CD4-positive, alpha-beta T cell (primary cell): ENCODE data around the gene NPR2. TPM values are rescaled to one million over a fixed set of nuclear protein-coding genes. Genes with fewer than 3 reads are reported as not detected.

ENCODE experiments used
- ATAC-seq: fragments of 200-7000 bp; cut with Tn5 transposase; one replicate; pipeline ENCODE4 v1.10.0; 2022; ENCODE audit warnings: mild to moderate bottlenecking; ENCODE audit not compliant: poor library complexity
- CTCF ChIA-PET: fragments of 350-600 bp; sonication (Branson Sonifier 250); formaldehyde crosslinking; loops from one replicate; lab custom pipeline; 2021; ENCODE audit warnings: antibody characterized with exemption, inconsistent platforms; lab: Charles Lee
- POLR2A ChIA-PET: fragments of 350-600 bp; sonication (Branson Sonifier 250); formaldehyde crosslinking; loops from one replicate; lab custom pipeline; 2021; ENCODE audit warnings: antibody characterized with exemption, inconsistent platforms; lab: Charles Lee
- DNase-seq, 14 experiments: peaks; one replicate each; pipeline ENCODE4 v3.0.0-alpha.2; 2013 to 2020; ENCODE audit warnings: mixed read lengths in 2 of 14
- H3K27ac ChIP-seq, 2 donors: one replicate each; pipeline versions ENCODE4 v1.5.1 to v1.7.0; 2013; ENCODE audit warnings: low read length in 2 of 2, low read depth in 1 of 2, mild to moderate bottlenecking in 1 of 2
- H3K27me3 ChIP-seq, 2 experiments: 1 replicate in 1 of 2; 2 replicates in 1 of 2; pipeline versions ENCODE4 v1.6.1 to v1.7.0; 2013; ENCODE audit warnings: low read length in 2 of 2, control low read depth in 1 of 2, mild to moderate bottlenecking in 1 of 2, moderate library complexity in 1 of 2; ENCODE audit not compliant: insufficient read depth in 2 of 2, control insufficient read depth in 1 of 2
- H3K36me3 ChIP-seq: one replicate; pipeline ENCODE4 v1.6.1; 2013; ENCODE audit warnings: low read length, control low read depth; ENCODE audit not compliant: insufficient read depth
- H3K4me1 ChIP-seq: one replicate; pipeline ENCODE4 v1.6.1; 2013; ENCODE audit warnings: low read length, control low read depth; ENCODE audit not compliant: insufficient read depth
- H3K4me3 ChIP-seq: one replicate; pipeline ENCODE4 v1.5.1; 2013; ENCODE audit warnings: mild to moderate bottlenecking, low read length, moderate library complexity
- H3K9me3 ChIP-seq, 2 experiments: 1 replicate in 1 of 2; 2 replicates in 1 of 2; pipeline versions ENCODE4 v1.6.1 to v1.7.0; 2013; ENCODE audit warnings: low read length in 2 of 2, mild to moderate bottlenecking in 2 of 2, control low read depth in 1 of 2, moderate library complexity in 1 of 2; ENCODE audit not compliant: control insufficient read depth in 1 of 2, insufficient read depth in 1 of 2
- H3K27ac Mint-ChIP-seq: one replicate; pipeline ENCODE4 v1.8.0; 2020; ENCODE audit warnings: mixed read lengths
- H3K27me3 Mint-ChIP-seq: one replicate; pipeline ENCODE4 v1.8.0; 2021; ENCODE audit warnings: mixed read lengths
- H3K36me3 Mint-ChIP-seq: one replicate; pipeline ENCODE4 v1.8.0; 2021; ENCODE audit warnings: low read depth, mixed read lengths
- H3K4me1 Mint-ChIP-seq: one replicate; pipeline ENCODE4 v1.8.0; 2021; ENCODE audit warnings: low read depth, mixed read lengths
- H3K4me3 Mint-ChIP-seq: one replicate; pipeline ENCODE4 v1.8.0; 2020; ENCODE audit warnings: mild to moderate bottlenecking, mixed read lengths
- H3K9me3 Mint-ChIP-seq: one replicate; pipeline ENCODE4 v1.8.0; 2020; ENCODE audit warnings: mixed read lengths
- intact Hi-C, 2 experiments: fragments of 100-400 bp; cut with DNase I in 1 of 2; cut with micrococcal nuclease in 1 of 2; formaldehyde crosslinking; loops; one replicate each; pipeline versions ENCODE4 v1.15.1 to v1.9.0; 2023 to 2025; cut with DNase I, micrococcal nuclease
- total RNA-seq, 174 experiments: library from RNA in 2 of 174; stranded (reverse) in 2 of 174; gene quantifications; one replicate each; pipeline ENCODE4 v1.2.3 and lab custom pipeline; 2021 to 2026
- TF ChIP-seq, protein P1 (sequence below): fragments of 200-600 bp; IDR thresholded peaks from one replicate; pipeline ENCODE4 v1.8.0; 2022; ENCODE audit warnings: antibody characterized with exemption, mild to moderate bottlenecking

Gene NPR2
- total RNA-seq, 2 experiments from 2014 or later, result 1.2 to 4.2 TPM

DNA sequence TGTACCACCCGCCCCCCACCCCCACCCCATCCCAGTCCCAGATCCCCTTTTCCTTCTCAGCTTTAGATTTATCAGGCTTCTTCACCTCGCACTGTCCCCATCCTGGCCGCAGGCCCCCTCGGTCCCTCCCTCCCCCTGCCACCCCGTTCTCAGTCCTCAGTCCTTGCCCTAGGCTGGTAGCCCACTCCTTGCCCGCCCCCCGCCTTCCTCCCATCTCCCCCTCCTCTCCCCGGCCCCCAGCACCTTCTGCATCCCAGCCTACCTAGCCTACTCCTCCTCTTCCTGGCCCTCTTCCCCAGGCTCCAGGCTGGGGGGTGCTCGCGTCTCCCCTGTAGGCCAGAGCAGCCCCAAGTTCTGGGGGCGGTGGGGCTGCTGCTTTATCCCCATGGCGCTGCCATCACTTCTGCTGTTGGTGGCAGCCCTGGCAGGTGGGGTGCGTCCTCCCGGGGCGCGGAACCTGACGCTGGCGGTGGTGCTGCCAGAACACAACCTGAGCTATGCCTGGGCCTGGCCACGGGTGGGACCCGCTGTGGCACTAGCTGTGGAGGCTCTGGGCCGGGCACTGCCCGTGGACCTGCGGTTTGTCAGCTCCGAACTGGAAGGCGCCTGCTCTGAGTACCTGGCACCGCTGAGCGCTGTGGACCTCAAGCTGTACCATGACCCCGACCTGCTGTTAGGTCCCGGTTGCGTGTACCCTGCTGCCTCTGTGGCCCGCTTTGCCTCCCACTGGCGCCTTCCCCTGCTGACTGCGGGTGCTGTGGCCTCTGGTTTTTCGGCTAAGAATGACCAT is 828 bp downstream of the NPR2 start:
- Histone ChIP-seq H3K4me1 (peaks cover 5% of the 10 kb centered on the region), H3K27ac (no peak overlapping the region), H3K36me3 (peaks cover 21% of the 10 kb centered on the region), H3K27me3 (no peaks in the 10 kb centered on the region), H3K9me3 (no peaks in the 10 kb centered on the region), H3K4me3 (no peak overlapping the region)
- ChIA-PET CTCF (interaction anchor here (1.6 kb wide), 1 partner anchor 90 kb away, joined by 5 read pairs; no protein-coding TSS in a partner anchor), POLR2A (no interaction called here)
- intact Hi-C loops, result loop anchor here in 1 of 2 experiments (5.0 kb wide), 1 partner anchor 230 kb away; no protein-coding TSS in a partner anchor
- Mint-ChIP-seq H3K4me1 (peaks cover 7% of the 10 kb centered on the region), H3K4me3 (no peak overlapping the region), H3K27me3 (no peaks in the 10 kb centered on the region), H3K9me3 (no peaks in the 10 kb centered on the region), H3K27ac (no peak overlapping the region), H3K36me3 (peaks cover 29% of the 10 kb centered on the region)
- TF ChIP-seq, protein P1, sequence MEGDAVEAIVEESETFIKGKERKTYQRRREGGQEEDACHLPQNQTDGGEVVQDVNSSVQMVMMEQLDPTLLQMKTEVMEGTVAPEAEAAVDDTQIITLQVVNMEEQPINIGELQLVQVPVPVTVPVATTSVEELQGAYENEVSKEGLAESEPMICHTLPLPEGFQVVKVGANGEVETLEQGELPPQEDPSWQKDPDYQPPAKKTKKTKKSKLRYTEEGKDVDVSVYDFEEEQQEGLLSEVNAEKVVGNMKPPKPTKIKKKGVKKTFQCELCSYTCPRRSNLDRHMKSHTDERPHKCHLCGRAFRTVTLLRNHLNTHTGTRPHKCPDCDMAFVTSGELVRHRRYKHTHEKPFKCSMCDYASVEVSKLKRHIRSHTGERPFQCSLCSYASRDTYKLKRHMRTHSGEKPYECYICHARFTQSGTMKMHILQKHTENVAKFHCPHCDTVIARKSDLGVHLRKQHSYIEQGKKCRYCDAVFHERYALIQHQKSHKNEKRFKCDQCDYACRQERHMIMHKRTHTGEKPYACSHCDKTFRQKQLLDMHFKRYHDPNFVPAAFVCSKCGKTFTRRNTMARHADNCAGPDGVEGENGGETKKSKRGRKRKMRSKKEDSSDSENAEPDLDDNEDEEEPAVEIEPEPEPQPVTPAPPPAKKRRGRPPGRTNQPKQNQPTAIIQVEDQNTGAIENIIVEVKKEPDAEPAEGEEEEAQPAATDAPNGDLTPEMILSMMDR, result no peak
- DNase-seq (no peak), ATAC-seq (no peak)

DNA sequence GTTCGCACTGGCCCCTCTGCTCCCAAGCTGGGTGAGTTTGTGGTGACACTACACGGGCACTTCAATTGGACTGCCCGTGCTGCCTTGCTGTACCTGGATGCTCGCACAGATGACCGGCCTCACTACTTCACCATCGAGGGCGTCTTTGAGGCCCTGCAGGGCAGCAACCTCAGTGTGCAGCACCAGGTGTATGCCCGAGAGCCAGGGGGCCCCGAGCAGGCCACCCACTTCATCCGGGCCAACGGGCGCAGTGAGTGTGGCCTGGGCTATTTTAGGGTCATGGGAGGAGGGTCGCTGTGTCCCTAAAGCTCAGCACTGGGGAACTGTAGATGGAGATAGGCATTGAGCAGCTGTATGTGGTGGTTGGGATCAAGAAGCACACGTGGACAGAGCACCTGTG is 1.4 kb downstream of the NPR2 start:
- H3K27ac ChIP-seq, result no peak overlapping the region
- H3K4me3 Mint-ChIP-seq, result no peak overlapping the region
- intact Hi-C loops, result loop anchor here in 1 of 2 experiments (5.0 kb wide), 1 partner anchor 229 kb away; no protein-coding TSS in a partner anchor
- H3K4me3 ChIP-seq, result no peak overlapping the region
- H3K27me3 Mint-ChIP-seq, result no peaks in the 10 kb centered on the region
- ATAC-seq, result no peak
- peaks cover 23% of the 10 kb centered on the region for H3K36me3 Mint-ChIP-seq
- H3K27me3 ChIP-seq, result no peaks in the 10 kb centered on the region
- peaks cover 25% of the 10 kb centered on the region for H3K36me3 ChIP-seq
- H3K9me3 Mint-ChIP-seq, result no peaks in the 10 kb centered on the region
- H3K4me1 ChIP-seq, result peaks cover 5% of the 10 kb centered on the region
- no peak overlapping the region for H3K27ac Mint-ChIP-seq
- TF ChIP-seq, protein P1, result no peak
- peaks cover 7% of the 10 kb centered on the region for H3K4me1 Mint-ChIP-seq
- H3K9me3 ChIP-seq, result no peaks in the 10 kb centered on the region
- POLR2A ChIA-PET, result no interaction called here
- no peak for DNase-seq
- CTCF ChIA-PET, result interaction anchor here (1.6 kb wide), 1 partner anchor 89 kb away, joined by 5 read pairs; no protein-coding TSS in a partner anchor

DNA sequence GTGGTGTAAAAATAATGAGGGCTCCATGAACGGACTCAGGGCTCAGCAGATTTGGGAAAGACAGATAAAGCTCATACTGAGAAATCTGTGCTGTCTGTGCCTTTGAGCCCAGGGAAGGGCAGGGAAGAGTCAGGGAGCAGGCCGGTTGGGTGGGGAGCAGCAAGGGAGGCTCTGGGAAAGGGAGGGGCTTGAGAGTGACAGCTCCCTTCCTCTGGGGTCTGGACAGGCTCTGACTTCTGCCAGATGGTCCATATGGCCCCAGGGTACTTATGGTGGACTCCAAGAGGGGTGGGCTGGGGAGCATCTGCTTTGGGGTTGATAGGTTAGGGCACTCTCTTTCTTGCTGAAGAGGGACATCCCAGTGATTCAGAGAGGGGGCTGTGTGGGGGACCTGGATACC is 2.1 kb downstream of the NPR2 start:
- Histone ChIP-seq H3K4me3 (no peak overlapping the region), H3K27me3 (no peaks in the 10 kb centered on the region), H3K27ac (no peak overlapping the region), H3K36me3 (peaks cover 28% of the 10 kb centered on the region), H3K4me1 (peaks cover 5% of the 10 kb centered on the region), H3K9me3 (no peaks in the 10 kb centered on the region)
- Mint-ChIP-seq H3K4me3 (no peak overlapping the region), H3K27me3 (no peaks in the 10 kb centered on the region), H3K27ac (no peak overlapping the region), H3K4me1 (peaks cover 7% of the 10 kb centered on the region), H3K36me3 (peaks cover 23% of the 10 kb centered on the region), H3K9me3 (no peaks in the 10 kb centered on the region)
- CTCF ChIA-PET, result no interaction called here
- intact Hi-C loops, result loop anchor here in 1 of 2 experiments (5.0 kb wide), 1 partner anchor 229 kb away; no protein-coding TSS in a partner anchor
- POLR2A ChIA-PET, result no interaction called here
- DNase-seq, result no peak
- TF ChIP-seq, protein P1, result no peak
- ATAC-seq, result no peak
